GM12878 (cell line): ENCODE data around the gene BARX2.

Experiments
- BHLHE40 ChIP-seq, 2 experiments: fragments of 450-650 bp in 1 of 2; IDR thresholded peaks; 2 replicates each; pipeline ENCODE4 v1.6.1; 2011 to 2017; ENCODE audit warnings: low read depth in 2 of 2, borderline replicate concordance in 1 of 2, improper control_type of control experiment in 1 of 2, low read length in 1 of 2, mild to moderate bottlenecking in 1 of 2
- CREM ChIP-seq: IDR thresholded peaks from 2 replicates; pipeline ENCODE4 v1.6.1; 2014; ENCODE audit warnings: antibody characterized with exemption, low read depth
- MYC ChIP-seq: IDR thresholded peaks from 2 replicates; pipeline ENCODE4 v1.6.1; 2011; ENCODE audit warnings: mild to moderate bottlenecking, low read length, moderate library complexity, inconsistent platforms; ENCODE audit not compliant: insufficient read depth, insufficient replicate concordance, insufficient read length, severe bottlenecking
- TF ChIP-seq, protein P1 (sequence below): IDR thresholded peaks from 2 replicates; pipeline ENCODE4 v1.6.1; 2011; ENCODE audit warnings: borderline replicate concordance, low read depth, mild to moderate bottlenecking, moderate library complexity, mixed read lengths, low read length; ENCODE audit not compliant: insufficient read depth; ENCODE audit errors: extremely low read length
- TF ChIP-seq, protein P2 (sequence below), 3 experiments: IDR thresholded peaks in 2 of 3; conservative IDR thresholded peaks in 1 of 3; 2 replicates each; pipeline ENCODE4 v1.5.1; 2011; ENCODE audit warnings: low read depth in 3 of 3, low read length in 3 of 3, mild to moderate bottlenecking in 3 of 3, control low read depth in 2 of 3, moderate library complexity in 2 of 3, inconsistent platforms in 1 of 3, mixed read lengths in 1 of 3; ENCODE audit not compliant: control insufficient read depth in 2 of 3, insufficient read depth in 1 of 3; ENCODE audit errors: extremely low read depth in 1 of 3
- TF ChIP-seq, protein P3 (sequence below): IDR thresholded peaks from 2 replicates; pipeline ENCODE4 v1.6.1; 2011; ENCODE audit warnings: low read depth, low read length, improper control_type of control experiment, borderline replicate concordance
- TF ChIP-seq, protein P4 (sequence below): IDR thresholded peaks from 2 replicates; pipeline ENCODE4 v1.6.1; 2012; ENCODE audit warnings: improper control_type of control experiment, low read depth, low read length; ENCODE audit not compliant: insufficient replicate concordance

DNA sequence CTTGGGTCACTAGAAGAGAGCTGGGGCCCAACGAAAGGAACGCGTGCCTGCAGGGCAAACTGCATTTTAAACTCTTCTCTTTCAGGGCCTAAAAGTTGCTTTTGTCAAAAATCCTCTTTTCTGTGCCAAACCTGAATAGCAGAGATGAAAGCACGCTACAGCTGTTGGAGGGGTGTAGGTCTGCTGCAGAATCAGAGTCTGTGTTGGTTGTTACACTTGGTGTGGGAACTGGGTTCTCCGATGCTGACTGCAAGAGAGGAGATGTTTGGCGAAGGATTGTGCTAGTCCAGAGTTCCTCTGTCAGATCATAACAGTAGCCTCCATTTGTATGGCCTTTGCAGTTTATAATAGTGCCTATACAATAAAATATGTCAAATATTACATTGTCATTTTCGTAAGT is 41.8 kb downstream of the BARX2 start:
- TF ChIP-seq, protein P1, sequence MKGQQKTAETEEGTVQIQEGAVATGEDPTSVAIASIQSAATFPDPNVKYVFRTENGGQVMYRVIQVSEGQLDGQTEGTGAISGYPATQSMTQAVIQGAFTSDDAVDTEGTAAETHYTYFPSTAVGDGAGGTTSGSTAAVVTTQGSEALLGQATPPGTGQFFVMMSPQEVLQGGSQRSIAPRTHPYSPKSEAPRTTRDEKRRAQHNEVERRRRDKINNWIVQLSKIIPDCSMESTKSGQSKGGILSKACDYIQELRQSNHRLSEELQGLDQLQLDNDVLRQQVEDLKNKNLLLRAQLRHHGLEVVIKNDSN: no peak
- TF ChIP-seq, protein P2, sequence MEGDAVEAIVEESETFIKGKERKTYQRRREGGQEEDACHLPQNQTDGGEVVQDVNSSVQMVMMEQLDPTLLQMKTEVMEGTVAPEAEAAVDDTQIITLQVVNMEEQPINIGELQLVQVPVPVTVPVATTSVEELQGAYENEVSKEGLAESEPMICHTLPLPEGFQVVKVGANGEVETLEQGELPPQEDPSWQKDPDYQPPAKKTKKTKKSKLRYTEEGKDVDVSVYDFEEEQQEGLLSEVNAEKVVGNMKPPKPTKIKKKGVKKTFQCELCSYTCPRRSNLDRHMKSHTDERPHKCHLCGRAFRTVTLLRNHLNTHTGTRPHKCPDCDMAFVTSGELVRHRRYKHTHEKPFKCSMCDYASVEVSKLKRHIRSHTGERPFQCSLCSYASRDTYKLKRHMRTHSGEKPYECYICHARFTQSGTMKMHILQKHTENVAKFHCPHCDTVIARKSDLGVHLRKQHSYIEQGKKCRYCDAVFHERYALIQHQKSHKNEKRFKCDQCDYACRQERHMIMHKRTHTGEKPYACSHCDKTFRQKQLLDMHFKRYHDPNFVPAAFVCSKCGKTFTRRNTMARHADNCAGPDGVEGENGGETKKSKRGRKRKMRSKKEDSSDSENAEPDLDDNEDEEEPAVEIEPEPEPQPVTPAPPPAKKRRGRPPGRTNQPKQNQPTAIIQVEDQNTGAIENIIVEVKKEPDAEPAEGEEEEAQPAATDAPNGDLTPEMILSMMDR (IDR thresholded peaks at IDR 0.05 in 2 of 3, conservative IDR thresholded peaks at IDR 0.05 in 1 of 3; ENCODE audit: control insufficient read depth in 2 of 3, extremely low read depth in 1 of 3, insufficient read depth in 1 of 3, low read depth in 3 of 3, low read length in 3 of 3): no peak
- TF ChIP-seq, protein P3, sequence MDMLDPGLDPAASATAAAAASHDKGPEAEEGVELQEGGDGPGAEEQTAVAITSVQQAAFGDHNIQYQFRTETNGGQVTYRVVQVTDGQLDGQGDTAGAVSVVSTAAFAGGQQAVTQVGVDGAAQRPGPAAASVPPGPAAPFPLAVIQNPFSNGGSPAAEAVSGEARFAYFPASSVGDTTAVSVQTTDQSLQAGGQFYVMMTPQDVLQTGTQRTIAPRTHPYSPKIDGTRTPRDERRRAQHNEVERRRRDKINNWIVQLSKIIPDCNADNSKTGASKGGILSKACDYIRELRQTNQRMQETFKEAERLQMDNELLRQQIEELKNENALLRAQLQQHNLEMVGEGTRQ: no peak
- TF ChIP-seq MYC (no peak), BHLHE40 (IDR thresholded peaks at IDR 0.05; ENCODE audit: borderline replicate concordance in 1 of 2, low read depth in 2 of 2, low read length in 1 of 2) (no peak), CREM (no peak)
- TF ChIP-seq, protein P4, sequence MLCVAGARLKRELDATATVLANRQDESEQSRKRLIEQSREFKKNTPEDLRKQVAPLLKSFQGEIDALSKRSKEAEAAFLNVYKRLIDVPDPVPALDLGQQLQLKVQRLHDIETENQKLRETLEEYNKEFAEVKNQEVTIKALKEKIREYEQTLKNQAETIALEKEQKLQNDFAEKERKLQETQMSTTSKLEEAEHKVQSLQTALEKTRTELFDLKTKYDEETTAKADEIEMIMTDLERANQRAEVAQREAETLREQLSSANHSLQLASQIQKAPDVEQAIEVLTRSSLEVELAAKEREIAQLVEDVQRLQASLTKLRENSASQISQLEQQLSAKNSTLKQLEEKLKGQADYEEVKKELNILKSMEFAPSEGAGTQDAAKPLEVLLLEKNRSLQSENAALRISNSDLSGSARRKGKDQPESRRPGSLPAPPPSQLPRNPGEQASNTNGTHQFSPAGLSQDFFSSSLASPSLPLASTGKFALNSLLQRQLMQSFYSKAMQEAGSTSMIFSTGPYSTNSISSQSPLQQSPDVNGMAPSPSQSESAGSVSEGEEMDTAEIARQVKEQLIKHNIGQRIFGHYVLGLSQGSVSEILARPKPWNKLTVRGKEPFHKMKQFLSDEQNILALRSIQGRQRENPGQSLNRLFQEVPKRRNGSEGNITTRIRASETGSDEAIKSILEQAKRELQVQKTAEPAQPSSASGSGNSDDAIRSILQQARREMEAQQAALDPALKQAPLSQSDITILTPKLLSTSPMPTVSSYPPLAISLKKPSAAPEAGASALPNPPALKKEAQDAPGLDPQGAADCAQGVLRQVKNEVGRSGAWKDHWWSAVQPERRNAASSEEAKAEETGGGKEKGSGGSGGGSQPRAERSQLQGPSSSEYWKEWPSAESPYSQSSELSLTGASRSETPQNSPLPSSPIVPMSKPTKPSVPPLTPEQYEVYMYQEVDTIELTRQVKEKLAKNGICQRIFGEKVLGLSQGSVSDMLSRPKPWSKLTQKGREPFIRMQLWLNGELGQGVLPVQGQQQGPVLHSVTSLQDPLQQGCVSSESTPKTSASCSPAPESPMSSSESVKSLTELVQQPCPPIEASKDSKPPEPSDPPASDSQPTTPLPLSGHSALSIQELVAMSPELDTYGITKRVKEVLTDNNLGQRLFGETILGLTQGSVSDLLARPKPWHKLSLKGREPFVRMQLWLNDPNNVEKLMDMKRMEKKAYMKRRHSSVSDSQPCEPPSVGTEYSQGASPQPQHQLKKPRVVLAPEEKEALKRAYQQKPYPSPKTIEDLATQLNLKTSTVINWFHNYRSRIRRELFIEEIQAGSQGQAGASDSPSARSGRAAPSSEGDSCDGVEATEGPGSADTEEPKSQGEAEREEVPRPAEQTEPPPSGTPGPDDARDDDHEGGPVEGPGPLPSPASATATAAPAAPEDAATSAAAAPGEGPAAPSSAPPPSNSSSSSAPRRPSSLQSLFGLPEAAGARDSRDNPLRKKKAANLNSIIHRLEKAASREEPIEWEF: no peak
